SK-N-MC (cell line): ENCODE results near the gene ALDH8A1.

Experiments
- DNase-seq: peaks from one replicate; pipeline ENCODE4 v3.0.0-alpha.2; 2011; ENCODE audit warnings: low read depth, low spot score
- H3K27ac ChIP-seq: fragments of 200-600 bp; sonication (generic); 2 replicates; pipeline ENCODE4 v1.5.1; 2016; ENCODE audit warnings: mixed run types
- H3K36me3 ChIP-seq: fragments of 200-600 bp; sonication (generic); 2 replicates; pipeline ENCODE4 v1.6.1; 2017; ENCODE audit warnings: antibody characterized with exemption, low read length, mixed read lengths; ENCODE audit not compliant: insufficient read depth
- H3K4me3 ChIP-seq: fragments of 200-600 bp; sonication (generic); 2 replicates; pipeline ENCODE4 v1.5.1; 2016
- H3K9ac ChIP-seq: fragments of 200-600 bp; sonication (generic); 2 replicates; pipeline ENCODE4 v1.8.0; 2017; ENCODE audit warnings: mixed run types, mixed read lengths; ENCODE audit not compliant: insufficient read length
- H3K9me3 ChIP-seq: fragments of 200-600 bp; sonication (generic); 2 replicates; pipeline ENCODE4 v1.6.1; 2017; ENCODE audit warnings: low read depth, mild to moderate bottlenecking, antibody characterized with exemption, low read length, moderate library complexity, mixed read lengths
- EZH2 ChIP-seq: fragments of 200-600 bp; sonication (generic); IDR thresholded peaks from one replicate; pipeline ENCODE4 v1.6.1; 2017; ENCODE audit warnings: antibody characterized with exemption
- FOXP2 ChIP-seq: optimal IDR thresholded peaks from 2 replicates; pipeline ENCODE3; 2011; ENCODE audit warnings: mild to moderate bottlenecking, moderate library complexity; ENCODE audit not compliant: insufficient read depth; ENCODE audit errors: extremely low read length, control extremely low read depth
- POLR2AphosphoS5 ChIP-seq: IDR thresholded peaks from 2 replicates; pipeline ENCODE4 v1.6.1; 2012; ENCODE audit warnings: mild to moderate bottlenecking, low read depth, low read length, borderline replicate concordance

ALDH8A1 gene

GRCh38 chr6:134875367-134875766 lies 74.5 kb downstream of the ALDH8A1 start:
- Histone ChIP-seq H3K9ac (no peak overlapping the region), H3K36me3 (no peaks in the 10 kb centered on the region), H3K4me3 (no peak overlapping the region), H3K27ac (no peak overlapping the region), H3K9me3 (no peaks in the 10 kb centered on the region)
- no peak for TF ChIP-seq EZH2
- no peak for TF ChIP-seq POLR2AphosphoS5
- TF ChIP-seq FOXP2, result no peak
- DNase-seq, result no peak

GRCh38 chr6:134873500-134874388 lies 76.2 kb downstream of the ALDH8A1 start:
- H3K9ac ChIP-seq, result no peak overlapping the region
- H3K4me3 ChIP-seq, result no peak overlapping the region
- no peaks in the 10 kb centered on the region for H3K36me3 ChIP-seq
- DNase-seq, result no peak
- no peaks in the 10 kb centered on the region for H3K9me3 ChIP-seq
- TF ChIP-seq EZH2, result no peak
- TF ChIP-seq POLR2AphosphoS5, result no peak
- no peak for TF ChIP-seq FOXP2
- H3K27ac ChIP-seq, result no peak overlapping the region

GRCh38 chr6:134870677-134871498 lies 79.0 kb downstream of the ALDH8A1 start:
- H3K9ac ChIP-seq, result no peak overlapping the region
- DNase-seq, result no peak
- no peaks in the 10 kb centered on the region for H3K36me3 ChIP-seq
- H3K9me3 ChIP-seq, result no peaks in the 10 kb centered on the region
- TF ChIP-seq EZH2, result no peak
- no peak for TF ChIP-seq POLR2AphosphoS5
- TF ChIP-seq FOXP2, result no peak
- no peak overlapping the region for H3K4me3 ChIP-seq
- no peak overlapping the region for H3K27ac ChIP-seq

- no peak overlapping the region for H3K9ac ChIP-seq
- no peak for DNase-seq
- no peaks in the 10 kb centered on the region for H3K9me3 ChIP-seq
- no peak for TF ChIP-seq POLR2AphosphoS5
- TF ChIP-seq FOXP2, result no peak
- no peak for TF ChIP-seq EZH2
- no peak overlapping the region for H3K27ac ChIP-seq
- H3K36me3 ChIP-seq, result no peaks in the 10 kb centered on the region
- H3K4me3 ChIP-seq, result no peak overlapping the region
Measured at GRCh38 chr6:134868812-134869211, 81.1 kb downstream of the ALDH8A1 start.
